Measurements from ENCODE around the gene C10orf71. TPM values are rescaled to one million over a fixed set of nuclear protein-coding genes. Genes with fewer than 3 reads are reported as not detected.

The C10orf71 gene
- total RNA-seq, 1 donor from 2014 or later, result 0.26 TPM

Other genes with a start within 250 kb of the C10orf71 start
- 16.0 TPM for gene VSTM4, start 183.6 kb upstream of the C10orf71 start, total RNA-seq
- gene FAM170B, start 165.1 kb upstream of the C10orf71 start, total RNA-seq, result not detected
- gene TMEM273, start 110.8 kb upstream of the C10orf71 start, total RNA-seq, result 26.6 TPM
- not detected for gene DRGX, start 96.9 kb downstream of the C10orf71 start, total RNA-seq
- 28.0 TPM for gene ERCC6, start 240.0 kb downstream of the C10orf71 start, total RNA-seq

All from ureter (tissue), 1 donor.